Measurements from ENCODE around the gene IFFO2. TPM values are rescaled to one million over a fixed set of nuclear protein-coding genes. Genes with fewer than 3 reads are reported as not detected.

Gene IFFO2
- total and polyA plus RNA-seq, 2 donors (not counting 1 experiment from before 2014, with no cell fraction given): 16.8 to 19.2 TPM

GRCh38 chr1:18903291-18903756, 53.2 kb downstream of the IFFO2 start:
- no peaks in the 10 kb centered on the region for H3K27me3 ChIP-seq (replicated peaks in 1 of 4; ENCODE audit: control extremely low read depth in 1 of 4, control insufficient read depth in 3 of 4, insufficient read depth in 4 of 4, low read length in 3 of 4)
- DNase-seq: no peak
- ChIA-PET POLR2A (interaction anchor here (0.6 to 1.8 kb wide), 4 partner anchors 24 to 1697 kb away, joined by 7 to 10 read pairs (median 9); partner anchors contain the start of gene IFFO2), CTCF (interaction anchor here (0.7 to 8.8 kb wide), 10 partner anchors 9 to 71 kb away, joined by 3 to 194 read pairs (median 7); partner anchors contain the start of gene IFFO2)
- no peak for ATAC-seq (ENCODE audit: low read depth)
- peak overlapping the region; percentile 84 for H2AFZ ChIP-seq (ENCODE audit: insufficient read depth, low read depth, low read length, poor library complexity, severe bottlenecking)
- peak overlapping the region; percentile 39 to 85 (median 71) for H3K4me3 ChIP-seq (ENCODE audit: control extremely low read depth in 1 of 5, extremely low read depth in 1 of 5, insufficient read depth in 1 of 5, low read depth in 2 of 5, low read length in 4 of 5)
- H3K9ac ChIP-seq (ENCODE audit: low read length): peak overlapping the region; percentile 81
- H3K79me2 ChIP-seq (ENCODE audit: control insufficient read depth, insufficient read depth, low read length): peaks cover 16% of the 10 kb centered on the region
- peak overlapping the region; percentile 99 for H3K4me2 ChIP-seq (replicated peaks; ENCODE audit: low read depth, low read length, poor library complexity, severe bottlenecking)
- Mint-ChIP-seq H3K9me3 (ENCODE audit: insufficient read depth) (no peaks in the 10 kb centered on the region), H3K4me3 (peak overlapping the region; percentile 88), H3K4me1 (peaks cover 31% of the 10 kb centered on the region), H3K27me3 (no peaks in the 10 kb centered on the region), H3K27ac (peak overlapping the region; percentile 98)
- peaks cover 24 to 37% of the 10 kb centered on the region in 2 donors for H3K4me1 ChIP-seq (ENCODE audit: control insufficient read depth in 2 of 2, insufficient read depth in 2 of 2, low read length in 2 of 2)
- no peaks in the 10 kb centered on the region for H3K9me3 ChIP-seq (ENCODE audit: control extremely low read depth in 1 of 3, control insufficient read depth in 2 of 3, insufficient read depth in 1 of 3, low read length in 2 of 3)
- H3K27ac ChIP-seq (ENCODE audit: low read length in 2 of 2): peak overlapping the region; percentile 85 to 89
- intact Hi-C loops (cut with micrococcal nuclease): loop anchor here (2.0 kb wide), 1 partner anchor 23 kb away; no protein-coding TSS in a partner anchor
- WGBS (ENCODE audit: insufficient coverage): 65% methylated on average over 3 of the region's 8 CpGs
- H4K20me1 ChIP-seq (ENCODE audit: control insufficient read depth, insufficient read depth, low read length, poor library complexity, severe bottlenecking): peaks cover 6% of the 10 kb centered on the region
- no peak for TF ChIP-seq CTCF (IDR thresholded peaks at IDR 0.05)
- TF ChIP-seq EZH2 (IDR thresholded peaks at IDR 0.05; ENCODE audit: borderline replicate concordance, insufficient read depth, low read depth, low read length, poor library complexity, severe bottlenecking): no peak
- no peaks in the 10 kb centered on the region for H3K36me3 ChIP-seq (replicated peaks in 1 of 2; ENCODE audit: control extremely low read depth in 1 of 2, control insufficient read depth in 1 of 2, extremely low read depth in 1 of 2, insufficient read depth in 2 of 2, low read length in 1 of 2)
